K562 (cell line): ENCODE results near the gene CHD5. TPM values are rescaled to one million over a fixed set of nuclear protein-coding genes. Genes with fewer than 3 reads are reported as not detected.

Experiments used
- ADNP ChIP-seq: fragments of 200-800 bp; sonication (Bioruptor generic); IDR thresholded peaks from 2 replicates; pipeline ENCODE4 v1.6.1; 2016; ENCODE audit warnings: missing genetic modification characterization, missing compliant biosample characterization
- BDP1 ChIP-seq: IDR thresholded peaks from 3 replicates; pipeline ENCODE4 v1.6.1; 2011; ENCODE audit not compliant: insufficient read length, insufficient read depth
- CBX8 ChIP-seq: fragments of 200-600 bp; sonication (generic); IDR thresholded peaks from 2 replicates; pipeline ENCODE4 v1.6.1; 2012; ENCODE audit warnings: borderline replicate concordance, mixed run types, low read depth, mild to moderate bottlenecking, moderate library complexity, mixed read lengths, low read length, control low read depth, inconsistent platforms; ENCODE audit not compliant: poor library complexity, severe bottlenecking; ENCODE audit errors: extremely low read depth
- DMBX1 ChIP-seq: fragments of 250-450 bp; sonication (Bioruptor Pico); IDR thresholded peaks from 2 replicates; pipeline ENCODE4 v1.8.0; 2022; ENCODE audit warnings: inconsistent platforms, mild to moderate bottlenecking, moderate library complexity, borderline replicate concordance
- ELK3 ChIP-seq: fragments of 450-650 bp; formaldehyde crosslinking; IDR thresholded peaks from 2 replicates; pipeline ENCODE4 v1.4.0; 2020; ENCODE audit warnings: mild to moderate bottlenecking
- EZH2 ChIP-seq: IDR thresholded peaks from 2 replicates; pipeline ENCODE4 v1.6.1; 2012; ENCODE audit warnings: low read depth, mild to moderate bottlenecking, inconsistent platforms, low read length, borderline replicate concordance
- HSF4 ChIP-seq: fragments of 250-450 bp; sonication (Bioruptor Pico); IDR thresholded peaks from 2 replicates; pipeline ENCODE4 v2.1.2; 2022; ENCODE audit warnings: mild to moderate bottlenecking, moderate library complexity, borderline replicate concordance
- JUND ChIP-seq, 2 experiments: IDR thresholded peaks; 2 replicates in 1 of 2; 3 replicates in 1 of 2; pipeline ENCODE4 v1.6.1; 2011; ENCODE audit warnings: borderline replicate concordance in 2 of 2, low read depth in 2 of 2, low read length in 2 of 2, improper control_type of control experiment in 1 of 2, missing biosample characterization in 1 of 2, missing genetic modification characterization in 1 of 2, missing genetic modification reagents in 1 of 2
- MED1 ChIP-seq: sonication (generic); formaldehyde crosslinking; IDR thresholded peaks from 2 replicates; pipeline ENCODE4 v1.8.1; 2023; ENCODE audit warnings: missing genetic modification reagents, borderline replicate concordance
- NFE2L1 ChIP-seq: fragments of 450-650 bp; IDR thresholded peaks from 2 replicates; pipeline ENCODE4 v1.6.1; 2016; ENCODE audit warnings: missing genetic modification characterization, low read depth, mild to moderate bottlenecking, missing compliant biosample characterization, moderate library complexity, borderline replicate concordance
- NFYB ChIP-seq: IDR thresholded peaks from 2 replicates; pipeline ENCODE4 v1.6.1; 2011; ENCODE audit warnings: mild to moderate bottlenecking, moderate library complexity; ENCODE audit not compliant: insufficient read length; ENCODE audit errors: extremely low read depth
- RFX5 ChIP-seq: IDR thresholded peaks from 2 replicates; pipeline ENCODE4 v1.6.1; 2011; ENCODE audit warnings: low read depth, mild to moderate bottlenecking, improper control_type of control experiment, low read length
- TAF1 ChIP-seq: IDR thresholded peaks from 2 replicates; pipeline ENCODE4 v1.6.1; 2011; ENCODE audit warnings: mild to moderate bottlenecking, low read length, moderate library complexity; ENCODE audit not compliant: insufficient read depth, control insufficient read depth, severe bottlenecking; ENCODE audit errors: extremely low read depth
- ZBTB43 ChIP-seq: sonication (generic); formaldehyde crosslinking; IDR thresholded peaks from 2 replicates; pipeline ENCODE4 v1.8.0; 2023; ENCODE audit warnings: mild to moderate bottlenecking, missing genetic modification reagents
- ZNF24 ChIP-seq: fragments of 450-650 bp; IDR thresholded peaks from 2 replicates; pipeline ENCODE4 v1.6.1; 2016
- ZNF586 ChIP-seq: fragments of 450-650 bp; formaldehyde crosslinking; conservative IDR thresholded peaks from 2 replicates; pipeline ENCODE4 v1.4.0; 2020; ENCODE audit warnings: mild to moderate bottlenecking, moderate library complexity
- ZNF639 ChIP-seq, 2 experiments: fragments of 200-800 bp in 1 of 2; sonication (Bioruptor generic) in 1 of 2; sonication (generic) in 1 of 2; formaldehyde crosslinking in 1 of 2; IDR thresholded peaks in 1 of 2; conservative IDR thresholded peaks in 1 of 2; 2 replicates each; pipeline versions ENCODE4 v1.5.0 to v1.6.1; 2016 to 2020; ENCODE audit warnings: missing compliant biosample characterization in 1 of 2, missing genetic modification characterization in 1 of 2, missing genetic modification reagents in 1 of 2
- ZNF76 ChIP-seq: fragments of 250-450 bp; sonication (Bioruptor Pico); IDR thresholded peaks from 2 replicates; pipeline ENCODE4 v1.4.0; 2020; ENCODE audit warnings: mild to moderate bottlenecking, moderate library complexity, borderline replicate concordance
- ZNF785 ChIP-seq: fragments of 250-450 bp; sonication (Bioruptor Pico); IDR thresholded peaks from 2 replicates; pipeline ENCODE4 v1.4.0; 2020; ENCODE audit warnings: mild to moderate bottlenecking
- ZNF79 ChIP-seq: fragments of 250-450 bp; sonication (Bioruptor Pico); IDR thresholded peaks from 2 replicates; pipeline ENCODE4 v1.4.0; 2020; ENCODE audit warnings: low read depth, mild to moderate bottlenecking, moderate library complexity
- polyA plus RNA-seq, 8 experiments: library from polyadenylated mRNA; depleted of rRNA in 4 of 8; stranded (reverse) in 5 of 8; unstranded in 3 of 8; fragments of >200 nt; fragmentation: Nextera tagmentation in 2 of 8; fragmentation: Illumina TruSeq in 1 of 8; extraction: Ambion mirVana in 2 of 8; extraction: Trizol in 1 of 8; gene quantifications; 2 replicates each; pipeline versions ENCODE4 v1.2.1 to v1.2.3, GENCODE V29; 2011 to 2014; ENCODE audit warnings: inconsistent platforms in 1 of 8, missing spikeins in 1 of 8
- total RNA-seq, 7 experiments: library from RNA; depleted of rRNA in 6 of 7; stranded (reverse); fragments of >200 nt in 6 of 7; fragmentation: Illumina TruSeq in 2 of 7; extraction: Trizol in 2 of 7; gene quantifications; 2 replicates each; pipeline versions ENCODE4 v1.2.1 to v1.2.3, GENCODE V29; 2011 to 2021; ENCODE audit warnings: low replicate concordance in 1 of 7

Gene CHD5
- total and polyA plus RNA-seq, 9 of the 15 experiments (the other 6 are each of a cell fraction or from before 2014, with no cell fraction given) = 0.03 to 0.52 (median 0.11) TPM; not detected in 2

GRCh38 chr1:6199298-6200187, 19.4 kb upstream of the CHD5 start, which contains the start of gene RPL22 (continued):
- TF ChIP-seq ADNP (tag) (no peak), MED1 (no peak), RFX5 (no peak), EZH2 (no peak), NFYB (no peak), ZNF24 (0 out of 2 replicates have a peak, but pooled peaks have one; percentile 20), HSF4 (CRISPR knock-in tag) (no peak), ZNF785 (CRISPR knock-in tag) (no peak), NFE2L1 (tag) (no peak), DMBX1 (CRISPR knock-in tag) (peak; percentile 21; the same call in 1 of the 2 replicates), JUND (IDR thresholded peaks at IDR 0.05; ENCODE audit: borderline replicate concordance, low read depth, low read length) (peak; percentile 98), JUND (tag; IDR thresholded peaks at IDR 0.05; ENCODE audit: borderline replicate concordance, low read depth, low read length) (peak; percentile 61; the same call in 1 of the 3 replicates), BDP1 (no peak), ZNF586 (CRISPR knock-in tag) (no peak), CBX8 (no peak), TAF1 (peak; percentile 97), ZNF639 (CRISPR knock-in tag; conservative IDR thresholded peaks at IDR 0.05 in 1 of 2, IDR thresholded peaks at IDR 0.05 in 1 of 2) (peak in 1 of 2 experiments; percentile 82; a peak in 2 of 4 replicates), ELK3 (no peak), ZNF76 (CRISPR knock-in tag) (peak; percentile 91; the same call in 1 of the 2 replicates), ZNF79 (CRISPR knock-in tag) (no peak), ZBTB43 (CRISPR knock-in tag) (no peak)
